ENCODE results near the gene MRPS22. TPM values are rescaled to one million over a fixed set of nuclear protein-coding genes. Genes with fewer than 3 reads are reported as not detected.

The MRPS22 gene
- total RNA-seq, 2 experiments from 2014 or later = 39.6 to 42.6 TPM

DNA sequence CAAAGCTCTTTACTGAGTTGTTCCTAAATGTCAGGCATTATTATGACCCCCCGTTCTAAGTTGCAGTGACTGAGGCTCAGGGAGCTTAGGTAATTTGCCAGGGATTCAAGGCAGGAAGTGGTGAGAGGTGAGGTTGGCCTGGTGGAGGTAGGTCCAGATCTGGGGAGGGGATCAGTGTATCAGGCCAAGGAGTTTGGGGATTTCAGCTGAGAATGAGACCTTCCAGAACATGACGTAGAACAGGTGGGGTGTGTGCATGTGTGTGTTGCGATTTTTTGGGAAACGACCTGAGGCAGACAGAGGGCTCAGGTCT lies 41.1 kb upstream of the MRPS22 start:
- intact Hi-C loops (cut with DNase I, micrococcal nuclease) = no loop called here

DNA sequence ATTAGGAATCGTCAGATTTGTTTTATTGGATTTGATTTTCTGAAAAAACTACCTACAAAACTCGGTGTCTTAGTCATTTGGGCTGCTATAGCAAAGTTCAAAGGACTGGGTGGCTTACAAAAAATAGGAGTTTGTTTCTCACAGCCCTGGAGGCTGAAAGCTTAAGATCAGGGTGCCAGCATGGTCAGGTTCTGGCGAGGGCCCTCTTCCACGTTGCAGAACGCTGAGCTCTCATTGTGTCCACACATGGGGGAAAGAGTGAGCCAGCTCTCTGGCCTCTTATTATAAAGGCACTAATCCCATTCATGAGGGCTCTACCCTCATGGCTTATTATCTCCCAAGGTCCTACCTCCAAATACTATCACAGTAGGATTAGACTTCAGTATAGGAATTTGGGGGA lies 40.6 kb upstream of the MRPS22 start:
- H3K36me3 Mint-ChIP-seq (ENCODE audit: low read depth) = no peaks in the 10 kb centered on the region
- Histone ChIP-seq H3K27me3 (ENCODE audit: control insufficient read depth in 1 of 2, insufficient read depth in 2 of 2, low read length in 2 of 2) (no peaks in the 10 kb centered on the region), H3K27ac (ENCODE audit: low read depth in 1 of 2, low read length in 2 of 2) (no peak overlapping the region), H3K4me1 (ENCODE audit: insufficient read depth, low read length) (no peaks in the 10 kb centered on the region), H3K4me3 (ENCODE audit: low read length) (no peak overlapping the region), H3K36me3 (ENCODE audit: insufficient read depth, low read length) (no peaks in the 10 kb centered on the region), H3K9me3 (ENCODE audit: control insufficient read depth in 1 of 2, insufficient read depth in 1 of 2, low read length in 2 of 2) (no peaks in the 10 kb centered on the region)
- ATAC-seq (ENCODE audit: poor library complexity) (no peak), DNase-seq (no peak)
- no peak overlapping the region for H3K4me3 Mint-ChIP-seq
- intact Hi-C loops (cut with DNase I, micrococcal nuclease) = no loop called here
- H3K27ac Mint-ChIP-seq = no peak overlapping the region
- POLR2A ChIA-PET = no interaction called here
- CTCF ChIA-PET = no interaction called here
- TF ChIP-seq, protein P1, sequence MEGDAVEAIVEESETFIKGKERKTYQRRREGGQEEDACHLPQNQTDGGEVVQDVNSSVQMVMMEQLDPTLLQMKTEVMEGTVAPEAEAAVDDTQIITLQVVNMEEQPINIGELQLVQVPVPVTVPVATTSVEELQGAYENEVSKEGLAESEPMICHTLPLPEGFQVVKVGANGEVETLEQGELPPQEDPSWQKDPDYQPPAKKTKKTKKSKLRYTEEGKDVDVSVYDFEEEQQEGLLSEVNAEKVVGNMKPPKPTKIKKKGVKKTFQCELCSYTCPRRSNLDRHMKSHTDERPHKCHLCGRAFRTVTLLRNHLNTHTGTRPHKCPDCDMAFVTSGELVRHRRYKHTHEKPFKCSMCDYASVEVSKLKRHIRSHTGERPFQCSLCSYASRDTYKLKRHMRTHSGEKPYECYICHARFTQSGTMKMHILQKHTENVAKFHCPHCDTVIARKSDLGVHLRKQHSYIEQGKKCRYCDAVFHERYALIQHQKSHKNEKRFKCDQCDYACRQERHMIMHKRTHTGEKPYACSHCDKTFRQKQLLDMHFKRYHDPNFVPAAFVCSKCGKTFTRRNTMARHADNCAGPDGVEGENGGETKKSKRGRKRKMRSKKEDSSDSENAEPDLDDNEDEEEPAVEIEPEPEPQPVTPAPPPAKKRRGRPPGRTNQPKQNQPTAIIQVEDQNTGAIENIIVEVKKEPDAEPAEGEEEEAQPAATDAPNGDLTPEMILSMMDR (IDR thresholded peaks at IDR 0.05) = no peak
- H3K9me3 Mint-ChIP-seq = no peaks in the 10 kb centered on the region
- no peaks in the 10 kb centered on the region for H3K4me1 Mint-ChIP-seq (ENCODE audit: low read depth)
- H3K27me3 Mint-ChIP-seq = peaks cover 4% of the 10 kb centered on the region

More for the DNA sequence above, 41.1 kb upstream of the MRPS22 start:
- H3K36me3 ChIP-seq (ENCODE audit: insufficient read depth, low read length) = no peaks in the 10 kb centered on the region
- DNase-seq (no peak), ATAC-seq (ENCODE audit: poor library complexity) (no peak)
- H3K27ac ChIP-seq (ENCODE audit: low read depth in 1 of 2, low read length in 2 of 2) = no peak overlapping the region
- Mint-ChIP-seq H3K36me3 (ENCODE audit: low read depth) (no peaks in the 10 kb centered on the region), H3K4me3 (no peak overlapping the region), H3K27ac (no peak overlapping the region), H3K9me3 (no peaks in the 10 kb centered on the region), H3K4me1 (ENCODE audit: low read depth) (no peaks in the 10 kb centered on the region), H3K27me3 (peaks cover 4% of the 10 kb centered on the region)
- H3K4me1 ChIP-seq (ENCODE audit: insufficient read depth, low read length) = no peaks in the 10 kb centered on the region
- TF ChIP-seq, protein P1 (IDR thresholded peaks at IDR 0.05) = no peak
- H3K4me3 ChIP-seq (ENCODE audit: low read length) = no peak overlapping the region
- H3K27me3 ChIP-seq (ENCODE audit: control insufficient read depth in 1 of 2, insufficient read depth in 2 of 2, low read length in 2 of 2) = no peaks in the 10 kb centered on the region
- CTCF ChIA-PET = no interaction called here
- POLR2A ChIA-PET = no interaction called here
- H3K9me3 ChIP-seq (ENCODE audit: control insufficient read depth in 1 of 2, insufficient read depth in 1 of 2, low read length in 2 of 2) = no peaks in the 10 kb centered on the region

DNA sequence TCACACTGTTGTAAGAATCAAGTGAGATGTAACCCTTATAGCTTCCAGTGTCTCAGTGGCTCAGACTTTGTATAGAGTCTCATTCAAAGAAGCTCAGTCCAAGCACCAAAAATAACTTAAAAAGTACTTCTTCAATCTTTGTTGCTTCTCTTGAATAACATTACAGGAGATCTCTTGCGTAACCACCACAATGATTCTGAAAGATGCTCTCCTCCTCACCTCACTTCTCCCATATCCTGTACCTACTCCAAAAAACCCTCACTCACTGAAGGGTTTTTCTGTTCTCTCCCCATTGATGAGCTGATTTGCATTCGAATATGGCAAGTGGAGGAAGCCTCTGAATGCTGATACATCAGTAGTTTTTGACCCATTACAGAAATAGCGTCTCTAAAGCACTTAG lies 39.4 kb upstream of the MRPS22 start:
- H3K4me1 Mint-ChIP-seq (ENCODE audit: low read depth) = no peaks in the 10 kb centered on the region
- H3K27ac Mint-ChIP-seq = no peak overlapping the region
- intact Hi-C loops (cut with DNase I, micrococcal nuclease) = no loop called here
- no peaks in the 10 kb centered on the region for H3K36me3 Mint-ChIP-seq (ENCODE audit: low read depth)
- CTCF ChIA-PET = no interaction called here
- peaks cover 4% of the 10 kb centered on the region for H3K27me3 Mint-ChIP-seq
- H3K27ac ChIP-seq (ENCODE audit: low read depth in 1 of 2, low read length in 2 of 2) = no peak overlapping the region
- no peaks in the 10 kb centered on the region for H3K9me3 ChIP-seq (ENCODE audit: control insufficient read depth in 1 of 2, insufficient read depth in 1 of 2, low read length in 2 of 2)
- POLR2A ChIA-PET = no interaction called here
- H3K9me3 Mint-ChIP-seq = no peaks in the 10 kb centered on the region
- H3K4me3 ChIP-seq (ENCODE audit: low read length) = no peak overlapping the region
- TF ChIP-seq, protein P1 (IDR thresholded peaks at IDR 0.05) = no peak
- peaks cover 0 to 1% of the 10 kb centered on the region in 2 experiments for H3K27me3 ChIP-seq (ENCODE audit: control insufficient read depth in 1 of 2, insufficient read depth in 2 of 2, low read length in 2 of 2)
- no peak for ATAC-seq (ENCODE audit: poor library complexity)
- no peak for DNase-seq
- H3K36me3 ChIP-seq (ENCODE audit: insufficient read depth, low read length) = no peaks in the 10 kb centered on the region
- no peaks in the 10 kb centered on the region for H3K4me1 ChIP-seq (ENCODE audit: insufficient read depth, low read length)
- H3K4me3 Mint-ChIP-seq = no peak overlapping the region

Data from CD4-positive, alpha-beta T cell (primary cell).